Measurements from ENCODE around the gene LTBR. TPM values are rescaled to one million over a fixed set of nuclear protein-coding genes. Genes with fewer than 3 reads are reported as not detected.
A peak's percentile ranks its signal among the peaks of the same experiment; 100 is the strongest.

Gene LTBR
- total and polyA plus RNA-seq, 2 donors (not counting 1 experiment from before 2014, with no cell fraction given): 1.1 TPM; not detected in 1

GRCh38 chr12:6360578-6361490, 23.1 kb upstream of the LTBR start:
- no peak overlapping the region for H2AFZ ChIP-seq (ENCODE audit: insufficient read depth, low read depth, low read length, poor library complexity, severe bottlenecking)
- H3K9me3 ChIP-seq (ENCODE audit: control extremely low read depth in 1 of 3, control insufficient read depth in 2 of 3, insufficient read depth in 1 of 3, low read length in 2 of 3): no peaks in the 10 kb centered on the region
- no peaks in the 10 kb centered on the region for H3K9me3 Mint-ChIP-seq (ENCODE audit: insufficient read depth)
- no peak for ATAC-seq (ENCODE audit: low read depth)
- intact Hi-C loops (cut with micrococcal nuclease): no loop called here
- WGBS (ENCODE audit: insufficient coverage): 50% methylated on average over 2 of the region's 11 CpGs
- no peak overlapping the region for H3K4me3 Mint-ChIP-seq
- H3K27me3 Mint-ChIP-seq: peaks cover 55% of the 10 kb centered on the region
- H3K27ac Mint-ChIP-seq: no peak overlapping the region
- no peak overlapping the region for H3K9ac ChIP-seq (ENCODE audit: low read length)
- DNase-seq: no peak
- H3K27ac ChIP-seq (ENCODE audit: low read length in 2 of 2): no peak overlapping the region
- POLR2A ChIA-PET: no interaction called here
- TF ChIP-seq EZH2 (IDR thresholded peaks at IDR 0.05; ENCODE audit: borderline replicate concordance, insufficient read depth, low read depth, low read length, poor library complexity, severe bottlenecking) (no peak), CTCF (IDR thresholded peaks at IDR 0.05) (no peak)
- no peak overlapping the region for H3K4me3 ChIP-seq (ENCODE audit: control extremely low read depth in 1 of 5, extremely low read depth in 1 of 5, insufficient read depth in 1 of 5, low read depth in 2 of 5, low read length in 4 of 5)
- H3K4me1 Mint-ChIP-seq: peaks cover 7% of the 10 kb centered on the region
- H3K27me3 ChIP-seq (replicated peaks in 1 of 4; ENCODE audit: control extremely low read depth in 1 of 4, control insufficient read depth in 3 of 4, insufficient read depth in 4 of 4, low read length in 3 of 4): peaks cover 0 to 60% (median 18%) of the 10 kb centered on the region in 4 experiments
- H4K20me1 ChIP-seq (ENCODE audit: control insufficient read depth, insufficient read depth, low read length, poor library complexity, severe bottlenecking): no peaks in the 10 kb centered on the region
- CTCF ChIA-PET: no interaction called here
- H3K79me2 ChIP-seq (ENCODE audit: control insufficient read depth, insufficient read depth, low read length): no peaks in the 10 kb centered on the region
- H3K36me3 ChIP-seq (replicated peaks in 1 of 2; ENCODE audit: control extremely low read depth in 1 of 2, control insufficient read depth in 1 of 2, extremely low read depth in 1 of 2, insufficient read depth in 2 of 2, low read length in 1 of 2): no peaks in the 10 kb centered on the region
- no peak overlapping the region for H3K4me2 ChIP-seq (replicated peaks; ENCODE audit: low read depth, low read length, poor library complexity, severe bottlenecking)
- peaks cover 10 to 12% of the 10 kb centered on the region in 2 donors for H3K4me1 ChIP-seq (ENCODE audit: control insufficient read depth in 2 of 2, insufficient read depth in 2 of 2, low read length in 2 of 2)

- DNase-seq (no peak), ATAC-seq (ENCODE audit: low read depth) (no peak)
- no peak overlapping the region for H3K27ac Mint-ChIP-seq
- no peaks in the 10 kb centered on the region for H3K36me3 ChIP-seq (replicated peaks in 1 of 2; ENCODE audit: control extremely low read depth in 1 of 2, control insufficient read depth in 1 of 2, extremely low read depth in 1 of 2, insufficient read depth in 2 of 2, low read length in 1 of 2)
- ChIA-PET POLR2A (no interaction called here), CTCF (no interaction called here)
- intact Hi-C loops (cut with micrococcal nuclease): no loop called here
- peaks cover 10 to 12% of the 10 kb centered on the region in 2 donors for H3K4me1 ChIP-seq (ENCODE audit: control insufficient read depth in 2 of 2, insufficient read depth in 2 of 2, low read length in 2 of 2)
- H3K4me3 Mint-ChIP-seq: peak overlapping the region; percentile 4
- no peak overlapping the region for H3K9ac ChIP-seq (ENCODE audit: low read length)
- no peaks in the 10 kb centered on the region for H3K9me3 ChIP-seq (ENCODE audit: control extremely low read depth in 1 of 3, control insufficient read depth in 2 of 3, insufficient read depth in 1 of 3, low read length in 2 of 3)
- WGBS (ENCODE audit: insufficient coverage): 92% methylated on average over 14 of the region's 14 CpGs
- no peaks in the 10 kb centered on the region for H3K9me3 Mint-ChIP-seq (ENCODE audit: insufficient read depth)
- H3K27me3 ChIP-seq (replicated peaks in 1 of 4; ENCODE audit: control extremely low read depth in 1 of 4, control insufficient read depth in 3 of 4, insufficient read depth in 4 of 4, low read length in 3 of 4): peaks cover 0 to 50% (median 13%) of the 10 kb centered on the region in 4 experiments
- H3K79me2 ChIP-seq (ENCODE audit: control insufficient read depth, insufficient read depth, low read length): no peaks in the 10 kb centered on the region
- no peak overlapping the region for H2AFZ ChIP-seq (ENCODE audit: insufficient read depth, low read depth, low read length, poor library complexity, severe bottlenecking)
- no peak overlapping the region for H3K4me3 ChIP-seq (ENCODE audit: control extremely low read depth in 1 of 5, extremely low read depth in 1 of 5, insufficient read depth in 1 of 5, low read depth in 2 of 5, low read length in 4 of 5)
- TF ChIP-seq EZH2 (IDR thresholded peaks at IDR 0.05; ENCODE audit: borderline replicate concordance, insufficient read depth, low read depth, low read length, poor library complexity, severe bottlenecking): no peak
- no peak for TF ChIP-seq CTCF (IDR thresholded peaks at IDR 0.05)
- peaks cover 7% of the 10 kb centered on the region for H3K4me1 Mint-ChIP-seq
- no peak overlapping the region for H3K4me2 ChIP-seq (replicated peaks; ENCODE audit: low read depth, low read length, poor library complexity, severe bottlenecking)
- peaks cover 45% of the 10 kb centered on the region for H3K27me3 Mint-ChIP-seq
- no peak overlapping the region for H3K27ac ChIP-seq (ENCODE audit: low read length in 2 of 2)
- no peaks in the 10 kb centered on the region for H4K20me1 ChIP-seq (ENCODE audit: control insufficient read depth, insufficient read depth, low read length, poor library complexity, severe bottlenecking)
Measured at GRCh38 chr12:6361834-6362233, 22.1 kb upstream of the LTBR start.
